Measurements from ENCODE around the gene ERRFI1.

GRCh38 chr1:7972285-7972684, 53.8 kb downstream of the ERRFI1 start:
- TF ChIP-seq EZH2 (IDR thresholded peaks at IDR 0.05; ENCODE audit: borderline replicate concordance, low read depth, low read length, poor library complexity, severe bottlenecking) = no peak
- TF ChIP-seq, protein P1, sequence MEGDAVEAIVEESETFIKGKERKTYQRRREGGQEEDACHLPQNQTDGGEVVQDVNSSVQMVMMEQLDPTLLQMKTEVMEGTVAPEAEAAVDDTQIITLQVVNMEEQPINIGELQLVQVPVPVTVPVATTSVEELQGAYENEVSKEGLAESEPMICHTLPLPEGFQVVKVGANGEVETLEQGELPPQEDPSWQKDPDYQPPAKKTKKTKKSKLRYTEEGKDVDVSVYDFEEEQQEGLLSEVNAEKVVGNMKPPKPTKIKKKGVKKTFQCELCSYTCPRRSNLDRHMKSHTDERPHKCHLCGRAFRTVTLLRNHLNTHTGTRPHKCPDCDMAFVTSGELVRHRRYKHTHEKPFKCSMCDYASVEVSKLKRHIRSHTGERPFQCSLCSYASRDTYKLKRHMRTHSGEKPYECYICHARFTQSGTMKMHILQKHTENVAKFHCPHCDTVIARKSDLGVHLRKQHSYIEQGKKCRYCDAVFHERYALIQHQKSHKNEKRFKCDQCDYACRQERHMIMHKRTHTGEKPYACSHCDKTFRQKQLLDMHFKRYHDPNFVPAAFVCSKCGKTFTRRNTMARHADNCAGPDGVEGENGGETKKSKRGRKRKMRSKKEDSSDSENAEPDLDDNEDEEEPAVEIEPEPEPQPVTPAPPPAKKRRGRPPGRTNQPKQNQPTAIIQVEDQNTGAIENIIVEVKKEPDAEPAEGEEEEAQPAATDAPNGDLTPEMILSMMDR (conservative IDR thresholded peaks at IDR 0.05; ENCODE audit: low read depth, low read length) = no peak

Measured in A673 (cell line).